Spleen (tissue), 11 donors: ENCODE results near the gene ARHGEF12. TPM values are rescaled to one million over a fixed set of nuclear protein-coding genes. Genes with fewer than 3 reads are reported as not detected.

Source experiments
- DNase-seq: peaks from one replicate; pipeline ENCODE4 v3.0.0-alpha.2; 2020
- H3K27ac ChIP-seq, 8 donors: fragments of 200-600 bp; sonication (generic) in 7 of 8; 1 replicate in 4 of 8; 2 replicates in 4 of 8; pipeline versions ENCODE4 v1.5.0 to v1.8.0; 2016 to 2021; ENCODE audit warnings: inconsistent platforms in 4 of 8, mild to moderate bottlenecking in 4 of 8, moderate library complexity in 1 of 8
- H3K27me3 ChIP-seq, 7 donors: fragments of 200-600 bp; sonication (generic) in 6 of 7; replicated peaks in 1 of 7; 1 replicate in 4 of 7; 2 replicates in 3 of 7; pipeline versions ENCODE4 v1.5.0 to v1.8.0; 2016 to 2021; ENCODE audit warnings: inconsistent platforms in 3 of 7, mild to moderate bottlenecking in 1 of 7
- H3K36me3 ChIP-seq, 6 donors: fragments of 200-600 bp; sonication (generic) in 5 of 6; 1 replicate in 4 of 6; 2 replicates in 2 of 6; pipeline versions ENCODE4 v1.5.0 to v1.8.0; 2016 to 2021; ENCODE audit warnings: inconsistent platforms in 2 of 6
- H3K4me1 ChIP-seq, 6 donors: fragments of 200-600 bp; sonication (generic) in 5 of 6; 1 replicate in 3 of 6; 2 replicates in 3 of 6; pipeline versions ENCODE4 v1.5.0 to v1.8.0; 2016 to 2021; ENCODE audit warnings: inconsistent platforms in 3 of 6
- H3K4me3 ChIP-seq, 8 donors: fragments of 200-600 bp; sonication (generic) in 7 of 8; 1 replicate in 4 of 8; 2 replicates in 4 of 8; pipeline versions ENCODE4 v1.5.0 to v1.8.0; 2016 to 2021; ENCODE audit warnings: inconsistent platforms in 4 of 8, mild to moderate bottlenecking in 4 of 8, moderate library complexity in 2 of 8
- H3K9me3 ChIP-seq, 8 donors: fragments of 200-600 bp; sonication (generic) in 7 of 8; 1 replicate in 4 of 8; 2 replicates in 4 of 8; pipeline versions ENCODE4 v1.5.0 to v1.8.0; 2016 to 2021; ENCODE audit warnings: inconsistent platforms in 4 of 8
- POLR2A ChIP-seq, 3 donors: fragments of 450-650 bp; IDR thresholded peaks; one replicate each; pipeline ENCODE4 v1.5.1; 2017; ENCODE audit warnings: antibody characterized with exemption in 3 of 3, mild to moderate bottlenecking in 1 of 3
- POLR2AphosphoS5 ChIP-seq, 3 donors: sonication (generic); formaldehyde crosslinking; IDR thresholded peaks; one replicate each; pipeline ENCODE4 v1.5.1; 2017; ENCODE audit warnings: antibody characterized with exemption in 3 of 3
- WGBS, 5 donors: extraction: QIAGEN DNeasy Blood & Tissue Kit in 3 of 5; methylation state at CpG; one replicate each; pipeline versions ENCODE4 v1.1.5 to v1.1.7; 2013 to 2018; 5-methylcytosine and 5-hydroxymethylcytosine counted together
- intact Hi-C: fragments of 100-400 bp; cut with DNase I; formaldehyde crosslinking; loops from one replicate; pipeline ENCODE4 v1.15.0; 2023; ENCODE audit warnings: low total_unique reads
- polyA plus RNA-seq, 3 donors: library from polyadenylated mRNA; stranded (reverse); fragments of 200-250 nt; gene quantifications; one replicate each; pipeline ENCODE4 v1.2.1, GENCODE V29; 2013
- total RNA-seq, 7 donors: library from RNA; depleted of rRNA in 3 of 7; stranded (reverse); fragments of >200 nt in 3 of 7; fragmentation: NEBNext Ultra II Directional in 4 of 7; extraction: Animal tissue kit (Norgen Biotek cat#: 25700) in 4 of 7; gene quantifications; one replicate each; pipeline versions ENCODE4 v1.1.0 to v1.2.1, GENCODE V29; 2016 to 2021
- TF ChIP-seq, protein P1 (sequence below), 11 experiments: fragments of 200-600 bp in 7 of 11; fragments of 450-650 bp in 4 of 11; sonication (generic) in 4 of 11; IDR thresholded peaks in 8 of 11; conservative IDR thresholded peaks in 3 of 11; 1 replicate in 7 of 11; 2 replicates in 4 of 11; pipeline versions ENCODE4 v1.4.0 to v1.8.0; 2016 to 2021; ENCODE audit warnings: antibody characterized with exemption in 11 of 11, inconsistent platforms in 4 of 11, mild to moderate bottlenecking in 1 of 11
- donor health status: healthy with polysubstance abuse.
- donor health status: DM: no; HTN: no; CAD: no; lungs with moderate emphysema.
- donor health status: DM: no; HTN: no; CAD: no.
- donor health status: Bipolar disorder and iron deficiency.
- donor health status: healthy.
- donor health status: DM: no; HTN: no; CAD: no.
- donor health status: DM: yes; HTN: yes; CAD: no.

ARHGEF12 gene
- total and polyA plus RNA-seq, 10 donors, result 5.6 to 122 (median 88.6) TPM

DNA sequence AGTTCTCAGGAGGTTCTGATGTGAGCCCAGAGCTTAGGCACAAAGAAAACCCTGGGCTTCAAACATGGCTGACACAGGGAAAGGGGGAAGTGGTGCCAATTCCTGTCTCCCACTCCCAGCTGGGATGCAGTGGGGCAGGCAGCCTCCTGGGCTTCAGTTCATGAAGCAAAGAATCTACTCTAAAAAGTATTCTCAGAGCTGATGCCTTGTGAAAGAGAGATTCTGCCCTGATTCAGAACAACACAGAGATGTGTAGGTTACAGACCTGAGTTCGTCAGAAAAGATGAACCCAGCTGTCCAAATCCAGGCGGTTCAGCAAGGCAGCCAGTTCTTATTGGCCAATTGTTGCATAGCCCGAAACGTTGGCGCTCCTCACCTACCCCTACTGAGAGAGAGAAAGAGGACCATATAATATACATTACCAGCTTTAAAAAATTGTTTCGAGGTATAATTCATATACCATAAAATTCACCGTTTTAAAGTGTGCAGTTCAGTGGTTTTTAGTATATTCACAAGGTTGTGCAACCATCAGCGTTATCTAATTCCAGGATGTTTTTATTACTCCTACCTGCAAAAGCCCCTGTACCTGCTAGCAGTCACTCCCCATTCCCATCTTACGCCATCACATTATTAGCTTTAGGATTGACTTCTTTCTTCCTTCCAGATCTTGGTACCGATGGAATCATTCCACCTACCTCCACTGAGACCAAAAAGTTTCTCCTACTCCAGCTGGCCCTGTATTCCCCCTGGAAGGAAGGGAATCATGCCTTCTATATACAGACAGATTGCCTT lies 18.3 kb upstream of the ARHGEF12 start:
- Histone ChIP-seq H3K36me3 (no peaks in the 10 kb centered on the region), H3K27ac (peak overlapping the region in 1 of 8 donors; percentile 26), H3K4me1 (no peaks in the 10 kb centered on the region), H3K9me3 (no peaks in the 10 kb centered on the region), H3K27me3 (peaks cover 0 to 47% (median 0%) of the 10 kb centered on the region in 7 donors), H3K4me3 (no peak overlapping the region)
- no peak for TF ChIP-seq POLR2A (IDR thresholded peaks at IDR 0.05)
- TF ChIP-seq, protein P1, sequence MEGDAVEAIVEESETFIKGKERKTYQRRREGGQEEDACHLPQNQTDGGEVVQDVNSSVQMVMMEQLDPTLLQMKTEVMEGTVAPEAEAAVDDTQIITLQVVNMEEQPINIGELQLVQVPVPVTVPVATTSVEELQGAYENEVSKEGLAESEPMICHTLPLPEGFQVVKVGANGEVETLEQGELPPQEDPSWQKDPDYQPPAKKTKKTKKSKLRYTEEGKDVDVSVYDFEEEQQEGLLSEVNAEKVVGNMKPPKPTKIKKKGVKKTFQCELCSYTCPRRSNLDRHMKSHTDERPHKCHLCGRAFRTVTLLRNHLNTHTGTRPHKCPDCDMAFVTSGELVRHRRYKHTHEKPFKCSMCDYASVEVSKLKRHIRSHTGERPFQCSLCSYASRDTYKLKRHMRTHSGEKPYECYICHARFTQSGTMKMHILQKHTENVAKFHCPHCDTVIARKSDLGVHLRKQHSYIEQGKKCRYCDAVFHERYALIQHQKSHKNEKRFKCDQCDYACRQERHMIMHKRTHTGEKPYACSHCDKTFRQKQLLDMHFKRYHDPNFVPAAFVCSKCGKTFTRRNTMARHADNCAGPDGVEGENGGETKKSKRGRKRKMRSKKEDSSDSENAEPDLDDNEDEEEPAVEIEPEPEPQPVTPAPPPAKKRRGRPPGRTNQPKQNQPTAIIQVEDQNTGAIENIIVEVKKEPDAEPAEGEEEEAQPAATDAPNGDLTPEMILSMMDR (IDR thresholded peaks at IDR 0.05 in 8 of 11, conservative IDR thresholded peaks at IDR 0.05 in 3 of 11), result no peak
- TF ChIP-seq POLR2AphosphoS5 (IDR thresholded peaks at IDR 0.05), result no peak
- 83 to 93% (median 89%) methylated on average over 10 of the region's 10 CpGs for WGBS, 5 donors
- no peak for DNase-seq
- intact Hi-C loops, result no loop called here

DNA sequence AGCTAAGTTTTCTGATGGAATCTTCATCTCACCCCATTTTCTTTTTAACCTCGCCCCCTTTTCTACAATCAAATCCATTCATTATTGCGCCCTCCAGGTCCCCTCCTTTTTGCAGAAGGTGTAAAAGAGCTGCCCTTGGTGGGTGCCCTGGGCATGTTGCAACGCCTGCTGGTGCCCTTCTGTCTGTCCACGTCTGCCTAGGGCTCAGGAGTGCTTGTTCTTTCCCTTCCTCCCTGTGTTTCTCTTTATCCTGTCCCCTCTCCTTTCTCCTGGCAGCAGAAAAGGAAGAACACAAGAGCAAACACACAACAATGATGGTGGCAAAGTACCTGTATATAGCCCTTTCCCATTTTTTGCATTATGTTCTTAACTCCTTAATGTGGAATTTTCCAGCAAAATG lies 17.3 kb upstream of the ARHGEF12 start:
- Histone ChIP-seq H3K27me3 (peaks cover 0 to 55% (median 6%) of the 10 kb centered on the region in 7 donors), H3K4me3 (no peak overlapping the region), H3K9me3 (no peaks in the 10 kb centered on the region), H3K36me3 (no peaks in the 10 kb centered on the region), H3K4me1 (no peaks in the 10 kb centered on the region), H3K27ac (no peak overlapping the region)
- TF ChIP-seq POLR2AphosphoS5 (IDR thresholded peaks at IDR 0.05) (no peak), POLR2A (IDR thresholded peaks at IDR 0.05) (no peak)
- TF ChIP-seq, protein P1 (IDR thresholded peaks at IDR 0.05 in 8 of 11, conservative IDR thresholded peaks at IDR 0.05 in 3 of 11), result no peak
- no peak for DNase-seq
- intact Hi-C loops, result no loop called here
- WGBS, 5 donors, result 63 to 90% (median 78%) methylated on average over 4 of the region's 4 CpGs

DNA sequence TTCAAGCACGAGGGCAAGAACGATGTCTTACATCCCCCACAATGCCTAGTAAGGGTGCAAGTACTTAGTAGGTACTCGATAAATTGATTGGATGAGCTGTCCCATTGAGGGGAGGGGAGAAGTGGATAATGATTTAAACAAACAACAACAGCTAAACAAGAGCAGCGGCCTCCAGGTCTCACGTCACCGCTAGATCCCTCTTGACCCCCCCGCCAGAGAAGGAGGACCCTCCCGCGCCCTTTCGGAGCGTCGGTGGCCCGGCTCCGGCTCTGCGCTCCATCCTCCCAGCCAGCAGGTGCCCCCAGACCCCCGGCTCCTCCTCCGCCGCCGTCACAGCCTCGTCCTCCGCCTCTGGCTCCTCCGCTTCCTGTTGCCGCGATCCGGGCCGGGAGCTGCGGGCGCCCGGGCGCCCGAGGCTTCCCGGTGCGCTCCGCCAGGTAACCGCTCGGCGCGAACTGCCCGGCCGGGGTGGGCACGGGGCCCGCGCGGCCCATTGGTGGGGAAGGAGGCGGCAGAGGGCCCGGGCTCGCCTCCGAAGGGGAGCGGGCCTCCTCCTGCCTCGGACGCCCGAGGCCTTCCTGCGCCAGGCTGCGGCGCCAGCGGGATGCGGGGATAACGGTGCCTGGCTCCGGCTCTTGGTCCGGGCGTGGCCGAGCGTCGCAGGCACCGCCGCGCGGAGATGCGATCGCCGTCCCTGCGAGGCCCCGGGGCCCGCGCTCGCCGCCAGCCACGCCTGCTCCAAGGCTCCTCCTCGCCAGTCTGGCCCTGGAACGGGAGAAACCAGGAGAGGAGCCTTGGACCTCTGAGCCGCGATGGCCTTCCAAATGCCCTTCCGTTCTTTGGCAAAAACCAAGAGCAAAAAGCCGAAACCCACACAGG lies 11.0 kb upstream of the ARHGEF12 start, which contains the start of gene TLCD5:
Gene TLCD5 (plus strand): TSS at position 368 of the 879 bp plus-strand sequence. CDS start 2,143 bp downstream, outside the sequence.
- Histone ChIP-seq H3K9me3 (no peaks in the 10 kb centered on the region), H3K36me3 (peaks cover 0 to 4% (median 0%) of the 10 kb centered on the region in 6 donors), H3K27me3 (peaks cover 0 to 68% (median 11%) of the 10 kb centered on the region in 7 donors), H3K4me1 (peaks cover 6 to 32% (median 26%) of the 10 kb centered on the region in 6 donors), H3K27ac (peak within 1 kb of the TSS; percentile 38 to 90 (median 87)), H3K4me3 (peak within 1 kb of the TSS; percentile 41 to 77 (median 56))
- WGBS, 5 donors, result 1 to 3% (median 1%) methylated on average over 16 to 84 of the region's 84 CpGs
- TF ChIP-seq POLR2AphosphoS5 (IDR thresholded peaks at IDR 0.05), result peak; percentile 28 to 77 (median 73)
- TF ChIP-seq POLR2A (IDR thresholded peaks at IDR 0.05), result no peak
- TF ChIP-seq, protein P1 (IDR thresholded peaks at IDR 0.05 in 8 of 11, conservative IDR thresholded peaks at IDR 0.05 in 3 of 11), result peak in 1 of 11 experiments; percentile 20
- intact Hi-C loops, result no loop called here
- DNase-seq, result peak; percentile 84
